SK-N-SH (cell line): ENCODE results near the gene TOMM20. TPM values are rescaled to one million over a fixed set of nuclear protein-coding genes. Genes with fewer than 3 reads are reported as not detected.

Experiments
- CTCF ChIA-PET: fragments of 300-600, 350-600 bp; formaldehyde crosslinking; extraction: SDS; loops from one replicate; lab custom pipeline; 2021; lab: Yijun Ruan, JAX
- POLR2A ChIA-PET: fragments of 350-600 bp; sonication (Branson Sonifier 250); formaldehyde crosslinking; extraction: SDS; loops from one replicate; lab custom pipeline; 2020; ENCODE audit warnings: antibody characterized with exemption, inconsistent platforms; lab: Yijun Ruan, JAX
- DNase-seq: peaks from one replicate; pipeline ENCODE4 v3.0.0; 2012
- H2AFZ ChIP-seq: fragments of 200-600 bp; sonication (generic); 2 replicates; pipeline ENCODE4 v1.8.1; 2016; ENCODE audit warnings: antibody characterized with exemption, mild to moderate bottlenecking, low read depth
- H3F3A ChIP-seq: fragments of 200-600 bp; sonication (generic); replicated peaks from 2 replicates; pipeline ENCODE3; 2016; ENCODE audit warnings: antibody characterized with exemption, mild to moderate bottlenecking; ENCODE audit not compliant: insufficient read depth
- H3K27ac ChIP-seq, 2 experiments: fragments of 200-500 bp in 1 of 2; fragments of 200-600 bp in 1 of 2; sonication (Bioruptor generic) in 1 of 2; sonication (generic), shearing (Covaris generic) in 1 of 2; 2 replicates each; pipeline versions ENCODE4 v1.5.1 to v1.6.1; 2014 to 2016; ENCODE audit warnings: low read depth in 2 of 2, inconsistent platforms in 1 of 2, low read length in 1 of 2, mild to moderate bottlenecking in 1 of 2, mixed read lengths in 1 of 2
- H3K27me3 ChIP-seq: fragments of 200-600 bp; sonication (generic), shearing (Covaris generic); 2 replicates; pipeline ENCODE4 v1.6.1; 2016; ENCODE audit warnings: mixed run types; ENCODE audit not compliant: insufficient read depth
- H3K36me3 ChIP-seq, 2 experiments: fragments of 200-500 bp in 1 of 2; fragments of 200-600 bp in 1 of 2; sonication (Bioruptor generic) in 1 of 2; sonication (generic) in 1 of 2; replicated peaks in 1 of 2; 2 replicates each; pipeline versions ENCODE3 to v1.5.1; 2014 to 2016; ENCODE audit warnings: low read length in 1 of 2, mild to moderate bottlenecking in 1 of 2; ENCODE audit not compliant: insufficient read depth in 2 of 2, control insufficient read depth in 1 of 2
- H3K4me1 ChIP-seq, 2 experiments: fragments of 200-500 bp in 1 of 2; fragments of 200-600 bp in 1 of 2; sonication (Bioruptor generic) in 1 of 2; sonication (generic), shearing (Covaris generic) in 1 of 2; 2 replicates each; pipeline versions ENCODE4 v1.5.1 to v1.6.1; 2014 to 2016; ENCODE audit warnings: low read depth in 1 of 2, low read length in 1 of 2, mixed run types in 1 of 2; ENCODE audit not compliant: insufficient read depth in 2 of 2, control insufficient read depth in 1 of 2
- H3K4me2 ChIP-seq: fragments of 200-600 bp; sonication (generic), shearing (Covaris generic); 2 replicates; pipeline ENCODE4 v1.6.1; 2017; ENCODE audit warnings: mixed run types
- H3K4me3 ChIP-seq, 2 experiments: fragments of 200-500 bp in 1 of 2; fragments of 200-600 bp in 1 of 2; sonication (Bioruptor generic) in 1 of 2; sonication (generic), shearing (Covaris generic) in 1 of 2; 2 replicates each; pipeline versions ENCODE4 v1.5.1 to v1.8.1; 2014 to 2016; ENCODE audit warnings: low read depth in 2 of 2, inconsistent platforms in 1 of 2, low read length in 1 of 2, mild to moderate bottlenecking in 1 of 2, mixed read lengths in 1 of 2, moderate library complexity in 1 of 2
- H3K79me2 ChIP-seq: fragments of 200-600 bp; sonication (generic); 2 replicates; pipeline ENCODE4 v1.8.1; 2017; ENCODE audit warnings: mild to moderate bottlenecking; ENCODE audit not compliant: insufficient read depth
- H3K9ac ChIP-seq: fragments of 200-600 bp; sonication (generic); 2 replicates; pipeline ENCODE4 v1.6.1; 2017; ENCODE audit warnings: mixed run types
- H3K9me2 ChIP-seq: fragments of 200-600 bp; sonication (generic); 2 replicates; pipeline ENCODE4 v1.6.1; 2017; ENCODE audit warnings: mixed run types
- H3K9me3 ChIP-seq: fragments of 200-600 bp; sonication (generic); 2 replicates; pipeline ENCODE4 v1.6.1; 2017; ENCODE audit warnings: mixed run types, mild to moderate bottlenecking, moderate library complexity
- H4K20me1 ChIP-seq: fragments of 200-600 bp; sonication (generic); 2 replicates; pipeline ENCODE4 v1.6.1; 2017; ENCODE audit warnings: mild to moderate bottlenecking, mixed run types; ENCODE audit not compliant: insufficient read depth
- EZH2phosphoT487 ChIP-seq: fragments of 200-600 bp; sonication (generic); IDR thresholded peaks from 2 replicates; pipeline ENCODE4 v1.6.1; 2017; ENCODE audit warnings: low read depth, mixed run types, mild to moderate bottlenecking, antibody characterized with exemption, moderate library complexity, borderline replicate concordance
- FOXM1 ChIP-seq: IDR thresholded peaks from 2 replicates; pipeline ENCODE4 v1.4.0; 2012; ENCODE audit warnings: low read depth, mild to moderate bottlenecking
- GABPA ChIP-seq: IDR thresholded peaks from 2 replicates; pipeline ENCODE4 v1.4.0; 2012; ENCODE audit warnings: low read depth, mild to moderate bottlenecking
- GATA2 ChIP-seq: sonication (generic); formaldehyde crosslinking; IDR thresholded peaks from 2 replicates; pipeline ENCODE4 v1.5.0; 2020; ENCODE audit warnings: mild to moderate bottlenecking, missing genetic modification reagents
- RAD21 ChIP-seq: IDR thresholded peaks from 2 replicates; pipeline ENCODE4 v1.6.1; 2012; ENCODE audit warnings: mild to moderate bottlenecking, low read length
- RFX5 ChIP-seq: IDR thresholded peaks from 2 replicates; pipeline ENCODE4 v1.6.1; 2012; ENCODE audit warnings: mild to moderate bottlenecking, improper control_type of control experiment, low read length
- RXRA ChIP-seq: IDR thresholded peaks from 2 replicates; pipeline ENCODE4 v1.4.0; 2012; ENCODE audit warnings: low read depth, mild to moderate bottlenecking, borderline replicate concordance
- SMC3 ChIP-seq: IDR thresholded peaks from 2 replicates; pipeline ENCODE4 v1.6.1; 2012; ENCODE audit warnings: low read depth, low read length, improper control_type of control experiment
- TAF1 ChIP-seq: IDR thresholded peaks from 2 replicates; pipeline ENCODE4 v1.6.1; 2012; ENCODE audit warnings: low read depth, mild to moderate bottlenecking, low read length, moderate library complexity, borderline replicate concordance
- TCF12 ChIP-seq: IDR thresholded peaks from 2 replicates; pipeline ENCODE4 v1.4.0; 2012
- TEAD4 ChIP-seq: IDR thresholded peaks from 2 replicates; pipeline ENCODE4 v1.4.0; 2012; ENCODE audit warnings: mild to moderate bottlenecking, borderline replicate concordance; ENCODE audit not compliant: insufficient read depth
- YY1 ChIP-seq: IDR thresholded peaks from 2 replicates; pipeline ENCODE4 v1.4.0; 2012; ENCODE audit warnings: low read depth, mild to moderate bottlenecking
- ZBTB33 ChIP-seq: IDR thresholded peaks from 2 replicates; pipeline ENCODE4 v1.4.0; 2012; ENCODE audit warnings: low read depth, borderline replicate concordance
- WGBS: methylation state at CpG from one replicate; pipeline ENCODE4 v1.1.6; 2017; ENCODE audit warnings: low lambda C conversion rate; 5-methylcytosine and 5-hydroxymethylcytosine counted together
- polyA plus RNA-seq, 3 experiments: library from polyadenylated mRNA; depleted of rRNA; stranded (reverse); fragments of >200 nt; gene quantifications; 2 replicates each; pipeline ENCODE4 v1.2.3, GENCODE V29; 2012

Gene TOMM20
- polyA plus RNA-seq, 1 of the 3 experiments (the other 2 are of a cell fraction): 86.2 TPM

- Histone ChIP-seq H3K4me3 (no peak overlapping the region), H3K27ac (no peak overlapping the region), H3K79me2 (peaks cover 25% of the 10 kb centered on the region), H3K9me3 (no peaks in the 10 kb centered on the region), H3K9me2 (no peaks in the 10 kb centered on the region), H3K9ac (no peak overlapping the region), H3K4me2 (no peak overlapping the region), H3F3A (no peaks in the 10 kb centered on the region), H4K20me1 (no peaks in the 10 kb centered on the region), H3K27me3 (no peaks in the 10 kb centered on the region), H3K36me3 (peaks cover 54 to 64% of the 10 kb centered on the region in 2 experiments), H2AFZ (no peak overlapping the region), H3K4me1 (peaks cover 0 to 2% of the 10 kb centered on the region in 2 experiments; a peak in 1 of 4 replicates)
- ChIA-PET CTCF (interaction anchor here (1.3 kb wide), 1 partner anchor 17 kb away, joined by 3 read pairs; no protein-coding TSS in a partner anchor), POLR2A (interaction anchor here (1.7 to 1.8 kb wide), 2 partner anchors 11 to 22 kb away, joined by 5 to 6 read pairs; partner anchors contain the start of genes RBM34 and TOMM20)
- no peak for TF ChIP-seq GABPA
- 95% methylated on average over 5 of the region's 5 CpGs for WGBS
- no peak for DNase-seq
Observed at GRCh38 chr1:235139315-235139714, 10.7 kb upstream of the TOMM20 start.

GRCh38 chr1:235138821-235139220 is 10.2 kb upstream of the TOMM20 start:
- no peaks in the 10 kb centered on the region for H3K9me3 ChIP-seq
- no peak overlapping the region for H3K4me3 ChIP-seq
- H3K79me2 ChIP-seq: peaks cover 20% of the 10 kb centered on the region
- no peak overlapping the region for H3K9ac ChIP-seq
- no peaks in the 10 kb centered on the region for H3F3A ChIP-seq
- no peaks in the 10 kb centered on the region for H4K20me1 ChIP-seq
- no peak for DNase-seq
- H3K27ac ChIP-seq: no peak overlapping the region
- TF ChIP-seq RXRA: no peak
- no peak for TF ChIP-seq YY1
- TF ChIP-seq EZH2phosphoT487: no peak
- no peak for TF ChIP-seq TEAD4
- no peak for TF ChIP-seq RAD21
- TF ChIP-seq ZBTB33: no peak
- TF ChIP-seq TCF12: no peak
- no peak for TF ChIP-seq SMC3
- no peak for TF ChIP-seq GATA2 (CRISPR knock-in tag)
- TF ChIP-seq RFX5: no peak
- TF ChIP-seq FOXM1: no peak
- no peak for TF ChIP-seq GABPA
- TF ChIP-seq TAF1: no peak
- H3K36me3 ChIP-seq: peaks cover 54 to 66% of the 10 kb centered on the region in 2 experiments
- no peaks in the 10 kb centered on the region for H3K27me3 ChIP-seq
- no peak overlapping the region for H3K4me2 ChIP-seq
- no peak overlapping the region for H2AFZ ChIP-seq
- POLR2A ChIA-PET: interaction anchor here (1.7 to 1.8 kb wide), 2 partner anchors 10 to 22 kb away, joined by 5 to 6 read pairs; partner anchors contain the start of genes RBM34 and TOMM20
- CTCF ChIA-PET: interaction anchor here (1.3 kb wide), 1 partner anchor 17 kb away, joined by 3 read pairs; no protein-coding TSS in a partner anchor
- H3K4me1 ChIP-seq: peaks cover 0 to 2% of the 10 kb centered on the region in 2 experiments; a peak in 1 of 4 replicates
- 95% methylated on average over 2 of the region's 2 CpGs for WGBS
- no peaks in the 10 kb centered on the region for H3K9me2 ChIP-seq
